ENCODE data around the gene AGO1. TPM values are rescaled to one million over a fixed set of nuclear protein-coding genes. Genes with fewer than 3 reads are reported as not detected.
A peak's percentile ranks its signal among the peaks of the same experiment; 100 is the strongest.

Gene AGO1
- total RNA-seq, 1 experiment from 2014 or later = 10.1 TPM

DNA sequence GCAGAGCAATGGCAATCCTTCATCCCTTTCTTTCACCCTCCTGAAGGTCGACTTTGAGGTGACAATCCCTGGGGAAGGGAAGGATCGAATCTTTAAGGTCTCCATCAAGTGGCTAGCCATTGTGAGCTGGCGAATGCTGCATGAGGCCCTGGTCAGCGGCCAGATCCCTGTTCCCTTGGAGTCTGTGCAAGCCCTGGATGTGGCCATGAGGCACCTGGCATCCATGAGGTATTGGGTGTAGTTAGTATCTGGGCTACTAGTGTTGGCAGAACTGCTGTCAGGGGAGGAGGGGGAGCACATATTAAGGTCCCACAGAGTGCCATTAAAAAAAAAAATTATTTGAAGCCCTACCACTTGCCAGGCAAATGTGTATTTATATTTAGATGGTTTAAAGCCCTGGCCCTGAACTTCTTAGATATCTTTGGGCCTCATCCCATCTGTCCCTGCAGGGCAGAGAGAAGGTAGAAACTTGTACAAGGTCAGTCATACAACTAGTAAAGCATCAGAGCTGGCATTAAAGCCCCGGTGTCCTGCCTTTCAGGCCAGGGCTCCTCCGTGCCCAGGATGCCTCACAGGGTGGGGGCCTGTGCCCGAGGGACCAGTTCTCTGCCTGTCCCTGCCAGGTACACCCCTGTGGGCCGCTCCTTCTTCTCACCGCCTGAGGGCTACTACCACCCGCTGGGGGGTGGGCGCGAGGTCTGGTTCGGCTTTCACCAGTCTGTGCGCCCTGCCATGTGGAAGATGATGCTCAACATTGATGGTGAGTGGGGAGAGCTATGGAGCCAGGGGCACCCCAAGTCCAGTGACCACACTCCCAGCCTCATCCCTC lies 10.3 kb downstream of the AGO1 start:
- in situ Hi-C loops (cut with HindIII; ENCODE audit: low pct_unique_long_range_greater_than_20kb, low sequenced_read_pairs) = no loop called here

DNA sequence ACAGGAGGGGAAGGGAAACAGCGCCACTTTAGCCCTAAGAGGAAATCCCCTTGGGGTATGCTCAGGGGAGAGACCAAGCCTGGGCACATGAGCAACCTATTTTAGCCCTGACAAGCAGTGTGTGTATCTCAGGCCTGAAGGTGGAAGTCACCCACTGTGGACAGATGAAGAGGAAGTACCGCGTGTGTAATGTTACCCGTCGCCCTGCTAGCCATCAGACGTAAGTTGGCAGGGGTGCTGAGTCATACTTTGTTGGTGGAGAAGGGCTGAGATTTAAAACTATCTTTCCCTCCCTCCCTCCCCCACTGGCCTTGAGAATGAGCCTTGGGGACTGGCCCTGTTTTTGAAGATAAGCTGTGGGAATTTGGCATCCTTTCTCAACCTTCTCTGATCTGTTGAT lies 11.2 kb downstream of the AGO1 start:
- in situ Hi-C loops (cut with HindIII; ENCODE audit: low pct_unique_long_range_greater_than_20kb, low sequenced_read_pairs) = no loop called here
- no peak for DNase-seq (ENCODE audit: low read depth, low spot score)

More for the DNA sequence above, 10.3 kb downstream of the AGO1 start:
- DNase-seq (ENCODE audit: low read depth, low spot score) = no peak

DNA sequence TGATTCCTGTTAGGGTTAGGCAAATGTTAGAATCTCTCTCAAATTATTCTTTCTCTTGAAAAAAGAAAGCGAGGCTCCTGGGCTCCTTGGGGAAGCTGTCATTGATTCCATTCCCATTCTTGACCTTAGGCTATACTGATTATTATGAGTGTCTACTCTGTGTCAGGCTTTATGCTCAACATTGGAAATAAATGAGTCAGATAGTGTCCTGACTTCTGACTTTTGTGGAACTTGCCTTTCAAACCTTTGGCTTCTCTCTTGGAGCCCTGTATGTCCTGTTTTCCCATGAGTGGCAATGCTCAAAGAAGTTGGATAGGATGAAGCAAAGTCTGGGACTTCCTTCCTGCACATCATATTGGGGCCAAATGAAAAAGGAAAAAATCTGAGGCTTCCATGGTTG lies 11.6 kb downstream of the AGO1 start:
- DNase-seq (ENCODE audit: low read depth, low spot score) = no peak
- in situ Hi-C loops (cut with HindIII; ENCODE audit: low pct_unique_long_range_greater_than_20kb, low sequenced_read_pairs) = no loop called here

- in situ Hi-C loops (cut with HindIII; ENCODE audit: low pct_unique_long_range_greater_than_20kb, low sequenced_read_pairs) = no loop called here
Measured at GRCh38 chr1:35899941-35900340, 16.9 kb downstream of the AGO1 start.

GRCh38 chr1:35901235-35901634 lies 18.2 kb downstream of the AGO1 start:
- in situ Hi-C loops (cut with HindIII; ENCODE audit: low pct_unique_long_range_greater_than_20kb, low sequenced_read_pairs) = no loop called here
- no peak for DNase-seq (ENCODE audit: low read depth, low spot score)

More at GRCh38 chr1:35899941-35900340, 16.9 kb downstream of the AGO1 start:
- DNase-seq (ENCODE audit: low read depth, low spot score) = peak; percentile 15

- DNase-seq (ENCODE audit: low read depth, low spot score) = no peak
- in situ Hi-C loops (cut with HindIII; ENCODE audit: low pct_unique_long_range_greater_than_20kb, low sequenced_read_pairs) = no loop called here
Measured at GRCh38 chr1:35902671-35903070, 19.7 kb downstream of the AGO1 start.

DNA sequence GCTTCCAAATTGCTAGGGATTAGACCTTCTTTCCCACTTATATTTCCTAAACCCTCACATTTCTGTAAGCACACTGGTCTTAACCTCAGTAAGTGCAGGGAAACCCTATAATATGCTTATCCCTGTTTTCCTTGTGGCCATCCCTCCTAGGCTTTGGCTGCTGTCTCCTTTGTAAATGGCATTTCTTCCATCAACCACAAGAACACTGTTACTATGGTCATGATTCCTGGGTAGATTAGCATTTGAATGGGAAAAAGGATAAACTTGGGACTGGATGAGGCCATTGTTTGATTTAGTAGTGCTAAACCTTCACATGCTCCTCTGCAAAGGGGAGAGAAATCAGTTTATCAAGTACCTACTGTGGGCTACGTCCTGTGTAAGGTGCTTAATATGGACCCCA lies 31.7 kb downstream of the AGO1 start:
- no peak for DNase-seq (ENCODE audit: low read depth, low spot score)
- in situ Hi-C loops (cut with HindIII; ENCODE audit: low pct_unique_long_range_greater_than_20kb, low sequenced_read_pairs) = no loop called here

GRCh38 chr1:35915693-35916092 lies 32.7 kb downstream of the AGO1 start:
- DNase-seq (ENCODE audit: low read depth, low spot score) = no peak
- in situ Hi-C loops (cut with HindIII; ENCODE audit: low pct_unique_long_range_greater_than_20kb, low sequenced_read_pairs) = no loop called here

DNA sequence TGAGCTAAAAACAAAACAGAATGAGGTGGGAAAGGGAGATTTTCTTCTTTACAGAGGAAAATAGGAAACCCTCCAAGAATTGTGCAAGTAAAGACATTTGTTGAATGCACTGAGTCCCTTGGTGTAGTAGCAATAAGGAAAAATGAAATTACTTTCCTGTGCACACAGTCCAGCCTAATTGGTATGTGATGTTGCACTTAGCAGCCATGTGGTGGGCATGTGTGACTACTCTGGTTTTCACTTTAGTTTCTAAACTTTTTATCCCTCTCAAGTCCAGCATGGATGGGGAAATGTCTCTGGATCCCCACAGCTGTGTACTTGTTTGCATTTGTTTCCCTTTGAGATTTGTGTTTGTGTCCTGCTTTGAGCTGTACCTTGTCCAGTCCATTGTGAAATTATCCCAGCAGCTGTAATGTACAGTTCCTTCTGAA lies 40.8 kb downstream of the AGO1 start:
- no peak for DNase-seq (ENCODE audit: low read depth, low spot score)
- in situ Hi-C loops (cut with HindIII; ENCODE audit: low pct_unique_long_range_greater_than_20kb, low sequenced_read_pairs) = no loop called here

GRCh38 chr1:35924838-35925237 lies 41.8 kb downstream of the AGO1 start:
- DNase-seq (ENCODE audit: low read depth, low spot score) = no peak
- in situ Hi-C loops (cut with HindIII; ENCODE audit: low pct_unique_long_range_greater_than_20kb, low sequenced_read_pairs) = no loop called here

- DNase-seq (ENCODE audit: low read depth, low spot score) = peak; percentile 10
- in situ Hi-C loops (cut with HindIII; ENCODE audit: low pct_unique_long_range_greater_than_20kb, low sequenced_read_pairs) = no loop called here
Measured at GRCh38 chr1:35925741-35926140, 42.7 kb downstream of the AGO1 start.

GRCh38 chr1:35927472-35927871 lies 44.5 kb downstream of the AGO1 start:
- DNase-seq (ENCODE audit: low read depth, low spot score) = no peak
- in situ Hi-C loops (cut with HindIII; ENCODE audit: low pct_unique_long_range_greater_than_20kb, low sequenced_read_pairs) = no loop called here

GRCh38 chr1:35929730-35930592 lies 47.0 kb downstream of the AGO1 start:
- in situ Hi-C loops (cut with HindIII; ENCODE audit: low pct_unique_long_range_greater_than_20kb, low sequenced_read_pairs) = no loop called here
- peak; percentile 53 for DNase-seq (ENCODE audit: low read depth, low spot score)

DNA sequence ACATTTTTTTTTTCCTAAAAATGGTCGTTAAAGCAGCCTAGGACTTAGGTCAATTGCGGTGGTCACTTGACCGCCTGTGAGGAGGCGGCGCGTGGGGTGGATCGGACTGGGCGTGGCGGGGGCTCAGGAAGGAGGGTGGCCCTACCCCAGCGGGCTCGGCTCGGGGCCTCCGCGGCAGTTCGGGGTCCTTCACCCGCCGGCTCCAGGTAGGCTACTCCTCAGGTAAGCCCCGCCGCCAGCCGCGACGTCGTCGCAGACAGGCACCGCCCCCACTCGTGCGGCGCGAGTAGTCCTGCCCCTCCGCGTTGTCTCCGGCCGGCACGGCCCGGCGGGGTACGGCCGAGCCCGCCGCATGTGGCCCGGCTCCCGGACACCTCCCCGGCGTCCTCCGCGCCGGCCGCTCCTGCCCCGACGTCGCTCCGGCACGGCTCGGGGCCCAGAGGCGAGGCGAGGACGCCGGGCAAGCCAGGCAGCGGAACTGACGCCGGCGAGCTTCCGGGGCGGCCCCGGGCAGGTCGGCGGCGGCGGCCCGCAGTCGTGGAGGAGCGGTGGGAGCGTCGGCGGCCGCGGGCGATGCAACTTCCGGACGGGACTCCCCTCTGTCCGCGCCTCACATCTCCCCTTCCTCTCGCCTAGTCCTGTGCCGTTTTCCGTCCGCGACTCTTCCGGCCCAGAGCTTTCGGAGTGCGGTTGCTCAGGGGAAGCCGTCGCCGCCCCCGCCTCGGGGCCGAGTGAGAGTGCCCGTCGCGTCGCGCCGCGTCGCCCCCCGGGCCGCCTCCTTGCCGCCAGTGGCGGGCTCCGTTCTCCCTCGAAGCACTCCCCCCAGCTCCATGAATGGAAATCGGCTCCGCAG lies 47.8 kb downstream of the AGO1 start, which contains the start of gene AGO3:
AGO3 (plus strand) TSS at position 513 of the 853 bp plus-strand sequence; CDS start at position 835, 322 bp downstream.
- DNase-seq (ENCODE audit: low read depth, low spot score) = peak; percentile 75
- in situ Hi-C loops (cut with HindIII; ENCODE audit: low pct_unique_long_range_greater_than_20kb, low sequenced_read_pairs) = no loop called here

GRCh38 chr1:35931446-35932157 lies 48.6 kb downstream of the AGO1 start:
- DNase-seq (ENCODE audit: low read depth, low spot score) = peak; percentile 2
- in situ Hi-C loops (cut with HindIII; ENCODE audit: low pct_unique_long_range_greater_than_20kb, low sequenced_read_pairs) = no loop called here

- DNase-seq (ENCODE audit: low read depth, low spot score) = no peak
- in situ Hi-C loops (cut with HindIII; ENCODE audit: low pct_unique_long_range_greater_than_20kb, low sequenced_read_pairs) = no loop called here
Measured at GRCh38 chr1:35932158-35932636, 49.2 kb downstream of the AGO1 start.

DNA sequence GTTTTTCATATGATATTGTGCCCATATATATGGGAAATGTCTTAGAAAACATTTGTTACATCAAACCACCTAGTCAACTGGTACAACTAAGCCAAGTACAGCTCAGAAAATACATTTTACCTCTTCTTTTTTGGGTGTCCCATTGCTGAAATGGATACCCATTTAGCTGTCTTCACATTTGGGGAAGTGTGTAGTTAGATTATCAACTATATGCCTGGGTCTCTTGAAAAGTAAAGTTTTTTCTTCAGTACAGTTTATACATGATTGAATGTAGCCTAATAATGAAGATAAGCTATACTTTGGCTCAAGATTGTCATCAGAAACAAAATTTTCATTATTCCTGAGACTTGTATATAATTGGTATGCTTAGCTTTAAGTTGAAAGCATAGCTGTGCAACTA lies 49.9 kb downstream of the AGO1 start:
- DNase-seq (ENCODE audit: low read depth, low spot score) = no peak
- in situ Hi-C loops (cut with HindIII; ENCODE audit: low pct_unique_long_range_greater_than_20kb, low sequenced_read_pairs) = no loop called here
